Right lobe of liver (tissue), 4 donors: ENCODE measurements around the gene TNP2.

Source experiments
- POLR2A ChIP-seq: fragments of 450-650 bp; IDR thresholded peaks from one replicate; pipeline ENCODE4 v1.6.1; 2017; ENCODE audit warnings: antibody characterized with exemption, mild to moderate bottlenecking
- TF ChIP-seq, protein P1 (sequence below), 4 donors: fragments of 200-600 bp in 3 of 4; fragments of 450-650 bp in 1 of 4; IDR thresholded peaks; one replicate each; pipeline versions ENCODE4 v1.5.1 to v1.8.0; 2016 to 2022; ENCODE audit warnings: antibody characterized with exemption in 4 of 4, mild to moderate bottlenecking in 2 of 4
- donor health status: DM: no; HTN: no; CAD: no.
- donor health status: DM: no; HTN: no; CAD: no.
- donor health status: DM: no; HTN: yes; CAD: no.

DNA sequence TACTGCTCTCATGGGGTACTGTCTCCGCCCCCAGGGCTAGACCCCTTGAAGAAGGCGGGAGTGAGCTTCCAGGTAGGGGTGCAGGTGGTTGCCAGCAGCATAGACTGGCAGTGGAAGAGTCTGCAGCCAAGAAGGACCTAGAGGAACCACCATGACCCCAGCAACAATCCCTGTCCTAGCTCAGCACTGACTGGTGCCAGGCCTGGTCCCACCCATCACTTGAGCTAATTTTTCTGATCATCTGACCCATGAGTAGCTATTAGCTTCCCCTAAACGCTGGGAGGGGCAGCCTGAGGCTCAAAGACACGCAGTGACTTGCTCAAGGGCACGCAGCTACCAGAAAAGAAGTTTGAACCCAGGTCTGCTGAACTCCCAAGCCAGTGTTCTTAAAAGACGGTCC lies 3.4 kb upstream of the TNP2 start:
- TF ChIP-seq, protein P1, sequence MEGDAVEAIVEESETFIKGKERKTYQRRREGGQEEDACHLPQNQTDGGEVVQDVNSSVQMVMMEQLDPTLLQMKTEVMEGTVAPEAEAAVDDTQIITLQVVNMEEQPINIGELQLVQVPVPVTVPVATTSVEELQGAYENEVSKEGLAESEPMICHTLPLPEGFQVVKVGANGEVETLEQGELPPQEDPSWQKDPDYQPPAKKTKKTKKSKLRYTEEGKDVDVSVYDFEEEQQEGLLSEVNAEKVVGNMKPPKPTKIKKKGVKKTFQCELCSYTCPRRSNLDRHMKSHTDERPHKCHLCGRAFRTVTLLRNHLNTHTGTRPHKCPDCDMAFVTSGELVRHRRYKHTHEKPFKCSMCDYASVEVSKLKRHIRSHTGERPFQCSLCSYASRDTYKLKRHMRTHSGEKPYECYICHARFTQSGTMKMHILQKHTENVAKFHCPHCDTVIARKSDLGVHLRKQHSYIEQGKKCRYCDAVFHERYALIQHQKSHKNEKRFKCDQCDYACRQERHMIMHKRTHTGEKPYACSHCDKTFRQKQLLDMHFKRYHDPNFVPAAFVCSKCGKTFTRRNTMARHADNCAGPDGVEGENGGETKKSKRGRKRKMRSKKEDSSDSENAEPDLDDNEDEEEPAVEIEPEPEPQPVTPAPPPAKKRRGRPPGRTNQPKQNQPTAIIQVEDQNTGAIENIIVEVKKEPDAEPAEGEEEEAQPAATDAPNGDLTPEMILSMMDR (IDR thresholded peaks at IDR 0.05), result no peak
- no peak for TF ChIP-seq POLR2A
